ENCODE results near the gene MYO3B.

- no peak for TF ChIP-seq POLR2AphosphoS5 (IDR thresholded peaks at IDR 0.05; ENCODE audit: low read depth, low read length)
- TF ChIP-seq TAF1 (IDR thresholded peaks at IDR 0.05; ENCODE audit: borderline replicate concordance, insufficient read depth, low read length), result no peak
- TF ChIP-seq, protein P1, sequence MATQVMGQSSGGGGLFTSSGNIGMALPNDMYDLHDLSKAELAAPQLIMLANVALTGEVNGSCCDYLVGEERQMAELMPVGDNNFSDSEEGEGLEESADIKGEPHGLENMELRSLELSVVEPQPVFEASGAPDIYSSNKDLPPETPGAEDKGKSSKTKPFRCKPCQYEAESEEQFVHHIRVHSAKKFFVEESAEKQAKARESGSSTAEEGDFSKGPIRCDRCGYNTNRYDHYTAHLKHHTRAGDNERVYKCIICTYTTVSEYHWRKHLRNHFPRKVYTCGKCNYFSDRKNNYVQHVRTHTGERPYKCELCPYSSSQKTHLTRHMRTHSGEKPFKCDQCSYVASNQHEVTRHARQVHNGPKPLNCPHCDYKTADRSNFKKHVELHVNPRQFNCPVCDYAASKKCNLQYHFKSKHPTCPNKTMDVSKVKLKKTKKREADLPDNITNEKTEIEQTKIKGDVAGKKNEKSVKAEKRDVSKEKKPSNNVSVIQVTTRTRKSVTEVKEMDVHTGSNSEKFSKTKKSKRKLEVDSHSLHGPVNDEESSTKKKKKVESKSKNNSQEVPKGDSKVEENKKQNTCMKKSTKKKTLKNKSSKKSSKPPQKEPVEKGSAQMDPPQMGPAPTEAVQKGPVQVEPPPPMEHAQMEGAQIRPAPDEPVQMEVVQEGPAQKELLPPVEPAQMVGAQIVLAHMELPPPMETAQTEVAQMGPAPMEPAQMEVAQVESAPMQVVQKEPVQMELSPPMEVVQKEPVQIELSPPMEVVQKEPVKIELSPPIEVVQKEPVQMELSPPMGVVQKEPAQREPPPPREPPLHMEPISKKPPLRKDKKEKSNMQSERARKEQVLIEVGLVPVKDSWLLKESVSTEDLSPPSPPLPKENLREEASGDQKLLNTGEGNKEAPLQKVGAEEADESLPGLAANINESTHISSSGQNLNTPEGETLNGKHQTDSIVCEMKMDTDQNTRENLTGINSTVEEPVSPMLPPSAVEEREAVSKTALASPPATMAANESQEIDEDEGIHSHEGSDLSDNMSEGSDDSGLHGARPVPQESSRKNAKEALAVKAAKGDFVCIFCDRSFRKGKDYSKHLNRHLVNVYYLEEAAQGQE (IDR thresholded peaks at IDR 0.05; ENCODE audit: insufficient read depth in 1 of 2, low read depth in 2 of 2, low read length in 2 of 2), result no peak
These were observed 398.3 kb downstream of the MYO3B start for GRCh38 chr2:170576296-170576695.
